GM21825 (cell line): ENCODE measurements around the gene AKR7A3.
"Not testable (repeated sequence)": the region's sequence is repeated elsewhere in the genome, so short reads cannot be mapped to it uniquely, and the experiment has no call there.

Source experiments
- ATAC-seq: cut with Tn5 transposase; IDR thresholded peaks from one replicate; pipeline ENCODE4 v1.9.1; 2021; ENCODE audit warnings: mild to moderate bottlenecking, moderate library complexity; ENCODE audit not compliant: unreplicated experiment

Gene AKR7A3

DNA sequence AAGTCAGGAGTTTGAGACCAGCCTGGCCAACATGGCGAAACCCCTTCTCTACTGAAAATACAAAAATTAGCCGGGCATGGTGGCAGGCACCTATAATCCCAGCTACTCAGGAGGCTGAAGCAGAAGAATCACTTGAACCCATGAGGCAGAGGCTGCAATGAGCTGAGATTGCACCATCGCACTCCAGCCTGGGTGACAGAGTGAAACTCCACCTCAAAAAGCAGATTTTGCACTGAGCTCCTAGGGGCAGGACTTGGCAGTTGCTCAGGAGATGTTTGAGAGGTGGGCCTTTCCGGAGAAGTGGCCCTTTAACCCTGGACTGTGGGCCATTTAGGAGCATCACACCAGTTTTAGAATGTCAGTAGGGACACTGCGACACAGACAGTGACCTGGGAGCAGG, 32.3 kb downstream of the AKR7A3 start:
- ATAC-seq, result not testable (repeated sequence)

DNA sequence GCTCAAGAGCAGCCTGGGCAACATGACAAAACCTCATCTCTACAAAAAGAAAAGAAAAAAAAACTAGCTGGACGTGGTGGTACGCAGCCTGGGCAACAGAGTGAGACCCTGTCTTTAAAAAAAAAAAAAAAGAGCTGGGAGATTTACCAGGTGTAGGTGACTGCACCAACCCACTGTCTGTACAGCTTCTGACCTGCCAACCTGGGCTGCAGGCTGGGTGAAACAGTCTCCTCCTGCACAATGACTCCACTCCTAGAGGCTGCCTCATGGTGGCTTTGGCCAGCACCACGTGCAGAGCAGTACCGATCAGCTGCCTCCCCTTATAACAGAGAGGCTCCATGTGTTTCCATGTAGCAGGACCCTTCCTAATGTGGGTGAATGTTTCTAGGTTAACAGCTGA, 33.3 kb downstream of the AKR7A3 start:
- no peak for ATAC-seq

DNA sequence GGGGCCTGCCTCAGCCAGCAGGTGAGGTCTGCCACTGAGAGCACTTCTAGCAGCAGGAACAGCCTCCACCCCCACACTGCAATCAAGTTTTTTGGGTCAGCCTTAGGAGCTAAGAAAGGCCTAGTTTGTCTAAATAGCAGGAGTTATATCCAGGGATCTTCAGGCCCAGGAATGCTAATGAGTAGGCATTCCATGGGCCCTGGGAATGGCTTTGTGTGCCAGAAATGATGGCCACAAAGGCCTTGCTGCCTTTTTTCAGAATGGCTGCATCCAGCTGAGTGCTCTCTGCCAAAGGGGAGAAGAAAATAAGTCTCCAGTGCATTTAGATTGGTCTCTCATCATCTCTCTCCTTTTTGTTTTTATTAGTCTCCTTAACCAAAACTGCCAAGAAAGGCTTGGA, 34.2 kb downstream of the AKR7A3 start:
- no peak for ATAC-seq

DNA sequence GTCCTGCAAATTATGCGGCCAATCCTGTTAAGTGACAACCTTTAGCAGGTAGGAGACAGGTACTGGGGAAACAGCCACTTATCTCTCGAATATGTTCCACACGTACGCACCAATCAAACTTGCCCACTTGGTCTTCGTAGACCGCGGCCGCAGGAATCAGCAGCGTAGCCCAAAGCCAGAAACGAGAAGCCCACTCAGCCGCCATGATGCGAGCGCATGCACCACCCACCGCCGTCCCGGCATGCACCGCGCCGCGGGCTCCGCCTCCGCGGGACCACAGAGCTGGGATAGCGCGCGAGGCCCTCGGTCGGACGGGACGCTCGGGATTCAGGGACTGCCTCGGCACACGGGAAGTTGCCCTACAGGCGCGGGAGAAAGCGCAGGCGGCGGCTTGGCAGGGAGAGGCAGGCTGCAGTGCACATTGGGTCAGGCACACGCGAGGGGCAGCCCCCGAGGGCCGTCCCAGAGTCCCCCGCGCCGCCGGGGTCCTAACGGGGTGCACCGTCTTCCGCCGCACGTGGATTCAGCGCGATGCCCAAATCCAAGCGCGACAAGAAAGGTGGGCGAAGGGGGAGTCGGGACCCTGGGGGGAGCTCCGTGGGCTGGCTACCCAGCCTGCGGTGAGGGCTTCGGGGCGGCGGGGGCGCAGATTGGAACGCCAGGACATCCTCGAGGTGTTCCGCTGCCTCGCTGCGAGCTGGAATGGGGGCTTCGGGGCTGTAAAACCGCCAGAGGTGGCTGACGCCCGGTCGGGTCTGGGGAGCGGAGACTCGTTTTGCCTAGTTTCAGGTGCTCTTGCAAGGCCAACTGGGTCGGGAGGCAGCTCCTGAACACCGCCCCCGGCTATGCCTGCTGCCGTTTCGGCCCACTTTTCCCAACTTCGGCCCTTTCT, 37.0 kb downstream of the AKR7A3 start, which contains the start of the genes EMC1 and MRTO4:
Gene EMC1 (minus strand): TSS at position 220 of the 892 bp plus-strand sequence. CDS start 15 bp downstream, at position 205.
Gene MRTO4 (plus strand): TSS at position 501 of the 892 bp plus-strand sequence. CDS start 31 bp downstream, at position 532.
- peak; percentile 74 for ATAC-seq

DNA sequence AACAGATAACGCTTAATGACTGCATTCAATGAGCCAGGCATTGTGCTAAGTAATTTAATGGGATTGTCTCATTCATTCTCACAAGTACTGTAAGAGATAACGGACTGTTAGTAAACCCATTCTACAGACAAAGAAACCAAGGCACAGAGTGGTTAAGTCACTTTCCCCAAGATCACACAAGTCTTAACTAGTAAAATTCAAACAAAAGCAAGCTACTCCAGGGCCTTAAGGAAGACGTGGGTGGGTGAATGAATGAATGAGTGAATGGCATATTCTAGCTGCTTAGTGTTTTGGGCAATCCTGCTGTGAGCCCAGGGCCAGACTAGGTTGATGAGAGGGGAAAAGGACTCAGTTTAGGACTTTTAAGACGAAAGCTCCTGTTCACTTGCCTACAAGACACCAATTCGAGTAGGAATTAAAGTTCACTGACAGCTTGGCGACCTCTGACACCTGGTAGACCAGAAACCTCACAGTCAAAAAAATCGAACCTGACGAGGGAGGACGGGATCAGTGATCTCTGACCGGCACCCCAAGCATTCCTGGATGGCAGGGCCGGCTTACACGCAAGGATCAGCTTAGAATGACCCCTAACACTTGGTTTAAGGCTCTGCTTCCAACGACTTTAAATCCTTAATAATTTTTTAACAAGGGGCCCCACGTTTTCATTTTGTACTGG, 37.8 kb downstream of the AKR7A3 start:
- no peak for ATAC-seq

DNA sequence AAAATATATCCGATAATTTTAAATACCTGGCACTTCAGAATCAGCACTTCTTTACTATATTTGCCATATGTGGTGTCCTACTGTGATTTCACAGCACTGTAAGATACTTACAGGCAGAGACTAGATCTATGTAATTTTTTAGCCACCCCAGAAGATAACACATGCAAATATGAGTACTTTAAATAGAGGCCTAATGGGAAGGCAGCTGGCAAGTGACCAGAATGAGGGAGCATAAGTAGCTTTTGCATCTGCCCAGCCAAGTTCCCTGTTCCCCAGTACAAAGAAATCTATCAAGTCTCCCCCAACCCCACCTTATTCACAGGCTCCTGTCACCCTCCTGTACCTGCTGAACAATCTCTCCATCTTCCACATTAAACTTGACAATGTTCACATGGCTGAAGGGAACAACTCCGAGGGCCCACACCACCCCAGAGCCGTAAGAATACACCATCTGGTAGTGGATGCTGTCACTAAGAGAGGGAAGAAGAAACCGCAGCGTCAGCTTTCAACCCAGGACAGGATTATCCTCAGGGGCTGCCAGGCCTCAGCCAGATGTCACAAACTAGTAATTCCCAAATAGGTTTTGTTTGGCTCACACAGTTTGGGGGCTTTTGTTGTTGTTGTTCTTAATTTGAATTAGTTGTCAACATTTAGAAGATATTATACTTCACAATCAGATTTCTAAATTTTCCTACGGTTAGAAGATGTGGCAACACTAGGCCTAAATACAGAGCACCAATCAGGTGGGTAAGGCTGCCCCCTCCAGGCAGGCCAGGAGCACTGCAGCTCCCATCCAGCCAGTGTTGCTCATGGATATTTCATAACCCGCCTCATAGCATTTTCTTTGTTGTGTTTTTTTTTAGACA, 47.7 kb downstream of the AKR7A3 start:
- no peak for ATAC-seq

DNA sequence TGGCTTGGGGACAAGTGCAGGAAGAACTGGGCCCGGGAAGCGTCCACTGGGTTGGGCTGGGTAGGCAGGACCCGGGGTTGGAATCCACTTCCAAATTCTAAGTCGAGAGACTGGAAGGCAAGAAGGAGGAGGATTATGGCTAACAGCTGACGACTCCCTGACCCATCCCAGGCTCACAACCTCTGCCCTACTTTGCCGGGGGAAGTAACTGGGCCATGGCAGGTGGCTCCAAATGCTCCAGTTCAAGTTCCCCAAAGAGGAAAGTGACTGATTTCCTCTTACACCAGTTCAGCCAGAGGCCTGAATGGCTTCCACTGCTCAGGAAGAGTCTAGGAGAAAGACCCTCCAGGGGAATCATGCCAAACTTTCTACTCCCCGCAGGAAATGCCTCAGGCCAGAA, 48.7 kb downstream of the AKR7A3 start:
- no peak for ATAC-seq

DNA sequence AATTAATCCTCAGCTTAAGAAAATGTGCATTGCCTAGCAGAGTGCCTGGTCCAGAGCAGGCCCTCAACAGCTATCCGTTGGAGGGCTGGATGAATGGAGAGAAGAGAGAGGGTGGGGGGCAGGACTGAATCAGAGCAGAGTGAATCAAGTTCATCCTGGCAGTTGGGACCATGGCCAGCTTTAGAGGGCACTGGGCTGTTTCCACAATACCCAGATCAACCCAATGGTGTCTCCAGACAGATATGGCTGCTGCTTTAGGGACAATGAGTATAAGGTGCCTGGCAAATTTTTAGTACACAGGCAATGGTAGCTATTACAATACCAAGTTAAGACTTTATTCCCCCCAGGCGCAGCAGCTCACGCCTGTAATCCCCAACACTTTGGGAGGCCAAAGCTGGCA, 54.3 kb downstream of the AKR7A3 start:
- no peak for ATAC-seq
